GM19193 (cell line): ENCODE data around the gene SH3GL2.

Experiments used
- POLR2A ChIP-seq: IDR thresholded peaks from 4 replicates; pipeline ENCODE4 v1.6.1; 2011; ENCODE audit not compliant: insufficient read depth, insufficient read length; ENCODE audit errors: extremely low read depth

Gene SH3GL2

GRCh38 chr9:17742067-17742466 is 163.2 kb downstream of the SH3GL2 start:
- TF ChIP-seq POLR2A = no peak

- TF ChIP-seq POLR2A = no peak
These were observed 165.9 kb downstream of the SH3GL2 start for GRCh38 chr9:17744786-17745185.

GRCh38 chr9:17750269-17750668 is 171.4 kb downstream of the SH3GL2 start:
- no peak for TF ChIP-seq POLR2A

GRCh38 chr9:17751486-17751885 is 172.6 kb downstream of the SH3GL2 start:
- TF ChIP-seq POLR2A = no peak

GRCh38 chr9:17752021-17752420 is 173.2 kb downstream of the SH3GL2 start:
- no peak for TF ChIP-seq POLR2A

GRCh38 chr9:17757816-17758215 is 178.9 kb downstream of the SH3GL2 start:
- no peak for TF ChIP-seq POLR2A

- no peak for TF ChIP-seq POLR2A
These were observed 181.4 kb downstream of the SH3GL2 start for GRCh38 chr9:17760250-17760649.

- no peak for TF ChIP-seq POLR2A
These were observed 183.3 kb downstream of the SH3GL2 start for GRCh38 chr9:17761984-17762676.

- no peak for TF ChIP-seq POLR2A
These were observed 185.4 kb downstream of the SH3GL2 start for GRCh38 chr9:17764306-17764705.

- no peak for TF ChIP-seq POLR2A
These were observed 193.4 kb downstream of the SH3GL2 start for GRCh38 chr9:17772223-17772622.

- no peak for TF ChIP-seq POLR2A
These were observed 196.8 kb downstream of the SH3GL2 start for GRCh38 chr9:17775656-17776055.

- no peak for TF ChIP-seq POLR2A
These were observed 197.9 kb downstream of the SH3GL2 start for GRCh38 chr9:17776735-17777134.

- TF ChIP-seq POLR2A = no peak
These were observed 198.6 kb downstream of the SH3GL2 start for GRCh38 chr9:17777465-17777864.

GRCh38 chr9:17782430-17783149 is 203.7 kb downstream of the SH3GL2 start:
- no peak for TF ChIP-seq POLR2A

GRCh38 chr9:17783227-17783626 is 204.4 kb downstream of the SH3GL2 start:
- TF ChIP-seq POLR2A = no peak

GRCh38 chr9:17789316-17789715 is 210.4 kb downstream of the SH3GL2 start:
- TF ChIP-seq POLR2A = no peak

- no peak for TF ChIP-seq POLR2A
These were observed 215.1 kb downstream of the SH3GL2 start for GRCh38 chr9:17793713-17794622.
